ENCODE results near the gene FOXP2. TPM values are rescaled to one million over a fixed set of nuclear protein-coding genes. Genes with fewer than 3 reads are reported as not detected.

The FOXP2 gene
- total and polyA plus RNA-seq, 2 donors (not counting 1 experiment from before 2014, with no cell fraction given): not detected

DNA sequence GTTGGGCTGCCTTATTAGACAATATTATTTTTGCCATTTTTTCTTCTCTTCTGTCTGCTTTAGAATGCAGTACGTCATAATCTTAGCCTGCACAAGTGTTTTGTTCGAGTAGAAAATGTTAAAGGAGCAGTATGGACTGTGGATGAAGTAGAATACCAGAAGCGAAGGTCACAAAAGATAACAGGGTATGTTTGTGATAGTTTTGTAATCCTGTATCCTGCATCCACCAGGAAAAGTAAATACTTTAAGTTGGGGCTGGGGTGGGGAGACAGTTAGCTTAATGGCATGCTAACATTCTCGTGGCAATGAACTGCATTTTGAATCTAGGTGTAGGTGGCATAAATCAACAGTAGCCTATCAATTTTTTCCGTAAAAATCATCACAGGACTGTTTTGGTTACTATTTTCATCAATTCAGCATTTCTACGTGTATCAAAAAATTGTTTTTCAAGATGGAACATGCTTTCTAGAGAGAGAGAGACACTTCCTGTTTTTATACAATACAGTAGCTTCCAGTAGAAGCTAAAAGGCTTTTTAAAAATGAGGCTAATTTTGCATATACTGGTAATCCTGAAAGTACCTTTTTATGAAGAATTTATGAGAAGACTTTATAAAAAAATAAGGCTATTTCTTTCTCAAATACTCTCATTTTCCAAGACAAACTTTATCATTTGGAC is 247.5 kb downstream of the FOXP2 start:
- H3K27me3 Mint-ChIP-seq: peaks cover 3% of the 10 kb centered on the region
- ChIA-PET CTCF (interaction anchor here (1.6 kb wide), 1 partner anchor 12 kb away, joined by 4 read pairs; no protein-coding TSS in a partner anchor), POLR2A (no interaction called here)
- Histone ChIP-seq H3K79me2 (ENCODE audit: control insufficient read depth, insufficient read depth, low read length) (no peaks in the 10 kb centered on the region), H3K27me3 (replicated peaks in 1 of 4; ENCODE audit: control extremely low read depth in 1 of 4, control insufficient read depth in 3 of 4, insufficient read depth in 4 of 4, low read length in 3 of 4) (no peaks in the 10 kb centered on the region), H3K4me2 (replicated peaks; ENCODE audit: low read depth, low read length, poor library complexity, severe bottlenecking) (no peak overlapping the region), H4K20me1 (ENCODE audit: control insufficient read depth, insufficient read depth, low read length, poor library complexity, severe bottlenecking) (no peaks in the 10 kb centered on the region), H3K4me1 (ENCODE audit: control insufficient read depth in 2 of 2, insufficient read depth in 2 of 2, low read length in 2 of 2) (no peaks in the 10 kb centered on the region), H3K9ac (ENCODE audit: low read length) (no peak overlapping the region), H3K27ac (ENCODE audit: low read length in 2 of 2) (no peak overlapping the region), H3K4me3 (ENCODE audit: control extremely low read depth in 1 of 5, extremely low read depth in 1 of 5, insufficient read depth in 1 of 5, low read depth in 2 of 5, low read length in 4 of 5) (no peak overlapping the region), H3K9me3 (ENCODE audit: control extremely low read depth in 1 of 3, control insufficient read depth in 2 of 3, insufficient read depth in 1 of 3, low read length in 2 of 3) (no peaks in the 10 kb centered on the region), H2AFZ (ENCODE audit: insufficient read depth, low read depth, low read length, poor library complexity, severe bottlenecking) (no peak overlapping the region), H3K36me3 (replicated peaks in 1 of 2; ENCODE audit: control extremely low read depth in 1 of 2, control insufficient read depth in 1 of 2, extremely low read depth in 1 of 2, insufficient read depth in 2 of 2, low read length in 1 of 2) (no peaks in the 10 kb centered on the region)
- H3K4me1 Mint-ChIP-seq: no peaks in the 10 kb centered on the region
- no peaks in the 10 kb centered on the region for H3K9me3 Mint-ChIP-seq (ENCODE audit: insufficient read depth)
- DNase-seq (no peak), ATAC-seq (ENCODE audit: low read depth) (no peak)
- 100% methylated on average over 1 of the region's 6 CpGs for WGBS (ENCODE audit: insufficient coverage)
- TF ChIP-seq, protein P1, sequence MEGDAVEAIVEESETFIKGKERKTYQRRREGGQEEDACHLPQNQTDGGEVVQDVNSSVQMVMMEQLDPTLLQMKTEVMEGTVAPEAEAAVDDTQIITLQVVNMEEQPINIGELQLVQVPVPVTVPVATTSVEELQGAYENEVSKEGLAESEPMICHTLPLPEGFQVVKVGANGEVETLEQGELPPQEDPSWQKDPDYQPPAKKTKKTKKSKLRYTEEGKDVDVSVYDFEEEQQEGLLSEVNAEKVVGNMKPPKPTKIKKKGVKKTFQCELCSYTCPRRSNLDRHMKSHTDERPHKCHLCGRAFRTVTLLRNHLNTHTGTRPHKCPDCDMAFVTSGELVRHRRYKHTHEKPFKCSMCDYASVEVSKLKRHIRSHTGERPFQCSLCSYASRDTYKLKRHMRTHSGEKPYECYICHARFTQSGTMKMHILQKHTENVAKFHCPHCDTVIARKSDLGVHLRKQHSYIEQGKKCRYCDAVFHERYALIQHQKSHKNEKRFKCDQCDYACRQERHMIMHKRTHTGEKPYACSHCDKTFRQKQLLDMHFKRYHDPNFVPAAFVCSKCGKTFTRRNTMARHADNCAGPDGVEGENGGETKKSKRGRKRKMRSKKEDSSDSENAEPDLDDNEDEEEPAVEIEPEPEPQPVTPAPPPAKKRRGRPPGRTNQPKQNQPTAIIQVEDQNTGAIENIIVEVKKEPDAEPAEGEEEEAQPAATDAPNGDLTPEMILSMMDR (IDR thresholded peaks at IDR 0.05): no peak
- TF ChIP-seq EZH2 (IDR thresholded peaks at IDR 0.05; ENCODE audit: borderline replicate concordance, insufficient read depth, low read depth, low read length, poor library complexity, severe bottlenecking): no peak
- H3K27ac Mint-ChIP-seq: no peak overlapping the region
- intact Hi-C loops (cut with micrococcal nuclease): no loop called here
- H3K4me3 Mint-ChIP-seq: no peak overlapping the region

DNA sequence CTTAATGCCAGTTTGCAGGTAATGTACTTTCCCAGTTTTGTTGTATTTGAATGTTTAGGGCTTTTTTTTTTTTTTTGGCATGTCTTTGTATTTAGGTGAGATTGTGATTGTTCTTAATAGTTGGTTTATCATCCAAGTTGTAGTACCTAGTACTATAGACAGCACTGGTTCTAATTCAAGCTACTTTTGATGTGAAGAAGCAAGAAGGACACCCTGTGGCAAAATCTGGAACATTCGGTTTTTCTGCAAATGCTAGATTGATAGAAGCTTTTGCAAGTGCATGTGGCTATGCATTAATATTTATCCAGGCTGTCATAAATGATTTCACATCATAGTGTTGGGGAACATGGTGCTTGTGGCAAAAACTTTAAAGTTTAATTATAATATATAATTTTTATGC is 248.9 kb downstream of the FOXP2 start:
- ChIA-PET CTCF (interaction anchor here (0.7 kb wide), 1 partner anchor 1039 kb away, joined by 3 read pairs; no protein-coding TSS in a partner anchor), POLR2A (no interaction called here)
- Mint-ChIP-seq H3K4me3 (no peak overlapping the region), H3K27ac (no peak overlapping the region), H3K4me1 (no peaks in the 10 kb centered on the region), H3K9me3 (ENCODE audit: insufficient read depth) (no peaks in the 10 kb centered on the region), H3K27me3 (no peaks in the 10 kb centered on the region)
- no peaks in the 10 kb centered on the region for H3K4me1 ChIP-seq (ENCODE audit: control insufficient read depth in 2 of 2, insufficient read depth in 2 of 2, low read length in 2 of 2)
- H3K4me2 ChIP-seq (replicated peaks; ENCODE audit: low read depth, low read length, poor library complexity, severe bottlenecking): no peak overlapping the region
- H3K4me3 ChIP-seq (ENCODE audit: control extremely low read depth in 1 of 5, extremely low read depth in 1 of 5, insufficient read depth in 1 of 5, low read depth in 2 of 5, low read length in 4 of 5): no peak overlapping the region
- H4K20me1 ChIP-seq (ENCODE audit: control insufficient read depth, insufficient read depth, low read length, poor library complexity, severe bottlenecking): no peaks in the 10 kb centered on the region
- H3K9ac ChIP-seq (ENCODE audit: low read length): no peak overlapping the region
- intact Hi-C loops (cut with micrococcal nuclease): no loop called here
- H3K27me3 ChIP-seq (replicated peaks in 1 of 4; ENCODE audit: control extremely low read depth in 1 of 4, control insufficient read depth in 3 of 4, insufficient read depth in 4 of 4, low read length in 3 of 4): no peaks in the 10 kb centered on the region
- TF ChIP-seq, protein P1 (IDR thresholded peaks at IDR 0.05): no peak
- no peak for TF ChIP-seq EZH2 (IDR thresholded peaks at IDR 0.05; ENCODE audit: borderline replicate concordance, insufficient read depth, low read depth, low read length, poor library complexity, severe bottlenecking)
- no peaks in the 10 kb centered on the region for H3K9me3 ChIP-seq (ENCODE audit: control extremely low read depth in 1 of 3, control insufficient read depth in 2 of 3, insufficient read depth in 1 of 3, low read length in 2 of 3)
- H3K36me3 ChIP-seq (replicated peaks in 1 of 2; ENCODE audit: control extremely low read depth in 1 of 2, control insufficient read depth in 1 of 2, extremely low read depth in 1 of 2, insufficient read depth in 2 of 2, low read length in 1 of 2): no peaks in the 10 kb centered on the region
- DNase-seq (no peak), ATAC-seq (ENCODE audit: low read depth) (no peak)
- H3K27ac ChIP-seq (ENCODE audit: low read length in 2 of 2): no peak overlapping the region
- no peak overlapping the region for H2AFZ ChIP-seq (ENCODE audit: insufficient read depth, low read depth, low read length, poor library complexity, severe bottlenecking)
- WGBS (ENCODE audit: insufficient coverage): no CpG with 5 or more reads among the region's 1 CpG
- no peaks in the 10 kb centered on the region for H3K79me2 ChIP-seq (ENCODE audit: control insufficient read depth, insufficient read depth, low read length)

Data from B cell (primary cell).